ENCODE results near the gene TOR1AIP1. TPM values are rescaled to one million over a fixed set of nuclear protein-coding genes. Genes with fewer than 3 reads are reported as not detected.

TOR1AIP1 gene
- 30.2 to 34.4 TPM (median 31.4 TPM) in 5 replicates for total RNA-seq (2022; extraction: Qiagen RNA extraction; ENCODE audit: low read depth)

GRCh38 chr1:179882253-179883039 is at the start of gene TOR1AIP1:
TSS of gene TOR1AIP1 (plus strand) at chr1:179882285. CDS start at chr1:179882503, 218 bp downstream.

GRCh38 chr1:179877586-179878265 is 4.4 kb upstream of the TOR1AIP1 start, which contains the start of gene TOR1AIP2:
TSS of gene TOR1AIP2 (minus strand) at chr1:179877803. CDS start at chr1:179852665, 25,138 bp downstream.

DNA sequence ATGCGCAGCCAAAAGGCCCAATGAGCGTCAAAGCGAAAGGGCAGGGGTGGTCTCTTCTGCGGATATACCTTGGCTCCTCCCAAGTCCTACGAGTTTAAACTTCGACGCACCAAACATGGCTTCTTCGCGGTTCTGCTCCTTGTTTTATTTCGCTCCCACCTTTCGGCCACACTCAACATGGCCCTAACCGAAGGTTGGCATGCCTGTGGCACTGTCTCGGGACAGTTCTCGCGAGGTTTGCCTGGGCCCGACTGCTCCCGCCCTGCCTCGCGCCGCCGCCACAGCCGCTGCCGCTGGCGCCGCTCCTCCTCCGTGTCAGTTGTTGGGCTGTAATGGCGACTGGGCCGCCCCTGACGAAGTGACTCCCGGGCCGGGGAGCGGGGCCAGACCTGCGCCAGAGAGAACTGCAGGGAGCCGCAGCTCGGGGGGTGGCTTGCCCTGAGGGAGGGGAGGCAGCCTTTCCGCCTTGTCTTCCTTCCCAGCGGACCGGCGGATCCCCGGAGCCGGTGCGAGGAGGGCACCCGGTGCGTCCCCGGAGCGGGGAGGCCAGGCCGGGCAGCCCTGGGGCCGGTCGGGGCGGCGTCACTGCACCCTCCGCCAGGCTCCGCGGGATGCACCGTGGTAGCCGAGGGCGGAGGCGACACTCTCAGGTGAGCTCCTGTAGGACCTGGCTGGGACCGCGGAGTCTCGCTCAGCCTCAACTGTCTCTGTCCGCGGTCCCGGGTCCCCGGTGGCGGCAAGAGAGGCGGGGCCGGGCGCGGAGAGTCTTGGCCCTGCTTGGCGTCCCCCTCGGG is 72.6 kb downstream of the TOR1AIP1 start, which contains the start of gene CEP350:
Gene CEP350, plus strand, starts transcription at position 318 of the 794 bp plus-strand sequence. CDS start 31,372 bp downstream, outside the sequence.

Other genes with a start within 250 kb of the TOR1AIP1 start
- gene FAM163A, start 139.0 kb upstream of the TOR1AIP1 start, total RNA-seq (2022; extraction: Qiagen RNA extraction; ENCODE audit: low read depth), result not detected in 5 replicates
- 14.6 to 21.0 TPM (median 17.3 TPM) in 5 replicates for gene TOR1AIP2, start 4.5 kb upstream of the TOR1AIP1 start, total RNA-seq (2022; extraction: Qiagen RNA extraction; ENCODE audit: low read depth)
- gene CEP350, start 72.5 kb downstream of the TOR1AIP1 start, total RNA-seq (2022; extraction: Qiagen RNA extraction; ENCODE audit: low read depth), result 9.2 to 13.4 TPM (median 11.1 TPM) in 5 replicates